ENCODE results near the gene PATL1.
"Not testable (repeated sequence)": the region's sequence is repeated elsewhere in the genome, so short reads cannot be mapped to it uniquely, and the experiment has no call there.

The PATL1 gene

DNA sequence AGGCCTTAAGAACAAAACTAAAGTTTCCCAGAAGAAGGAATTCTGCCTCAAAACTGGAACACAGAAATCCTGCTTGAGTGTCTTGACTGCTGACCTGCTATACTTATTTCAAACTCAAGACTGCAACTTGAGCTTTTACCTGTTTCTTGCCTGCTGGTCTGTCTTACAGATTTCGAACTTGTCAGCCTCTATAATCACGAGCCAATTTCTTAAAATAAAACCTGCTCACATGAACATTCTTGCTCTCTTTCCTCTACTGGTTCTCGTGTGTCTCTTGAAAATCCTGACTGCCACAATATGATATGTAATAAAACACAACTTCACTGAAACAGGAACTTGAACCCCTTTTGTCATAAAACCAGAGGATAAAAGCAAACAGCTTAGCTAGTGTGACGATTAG, 13.9 kb downstream of the PATL1 start:
- Histone ChIP-seq H3K27me3 (ENCODE audit: control insufficient read depth, insufficient read depth, low read length, poor library complexity, severe bottlenecking) (no peaks in the 10 kb centered on the region), H3K4me1 (ENCODE audit: control insufficient read depth, insufficient read depth, low read length) (no peaks in the 10 kb centered on the region), H3K27ac (ENCODE audit: insufficient read depth, low read depth, low read length, poor library complexity, severe bottlenecking) (no peak overlapping the region), H3K36me3 (ENCODE audit: control insufficient read depth, insufficient read depth, low read length) (peaks cover 58% of the 10 kb centered on the region), H3K4me3 (ENCODE audit: insufficient read depth, low read depth, low read length) (no peak overlapping the region), H3K9me3 (ENCODE audit: control insufficient read depth, low read length) (no peaks in the 10 kb centered on the region)
- WGBS, 2 experiments, result 97% methylated on average over 4 of the region's 4 CpGs

GRCh38 chr11:59647245-59647980, 21.4 kb downstream of the PATL1 start:
- WGBS, 2 experiments, result 94 to 98% methylated on average over 2 to 3 of the region's 3 CpGs
- H3K36me3 ChIP-seq (ENCODE audit: control insufficient read depth, insufficient read depth, low read length), result peaks cover 65% of the 10 kb centered on the region
- H3K27ac ChIP-seq (ENCODE audit: insufficient read depth, low read depth, low read length, poor library complexity, severe bottlenecking), result no peak overlapping the region
- no peaks in the 10 kb centered on the region for H3K9me3 ChIP-seq (ENCODE audit: control insufficient read depth, low read length)
- no peaks in the 10 kb centered on the region for H3K27me3 ChIP-seq (ENCODE audit: control insufficient read depth, insufficient read depth, low read length, poor library complexity, severe bottlenecking)
- no peak overlapping the region for H3K4me3 ChIP-seq (ENCODE audit: insufficient read depth, low read depth, low read length)
- no peaks in the 10 kb centered on the region for H3K4me1 ChIP-seq (ENCODE audit: control insufficient read depth, insufficient read depth, low read length)

DNA sequence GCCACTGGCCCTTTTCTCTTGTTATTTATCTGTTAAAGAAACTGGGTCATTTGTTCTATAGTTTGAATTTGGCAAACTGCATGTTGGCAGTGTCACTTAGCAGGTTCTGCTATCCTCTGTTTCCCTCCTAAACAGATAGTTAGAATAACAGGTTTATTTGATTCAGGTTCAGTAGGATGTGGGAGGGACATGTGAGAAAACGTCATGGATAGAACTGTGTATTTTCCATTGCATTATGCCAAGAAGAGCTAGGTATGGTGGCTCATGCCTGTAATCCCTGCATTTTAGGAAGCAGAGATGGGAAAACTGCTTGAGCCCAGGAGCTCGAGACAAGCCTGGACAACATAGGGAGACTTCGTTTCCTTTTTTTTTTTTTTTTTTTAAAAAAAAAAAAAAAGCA, 24.3 kb downstream of the PATL1 start:
- Histone ChIP-seq H3K27me3 (ENCODE audit: control insufficient read depth, insufficient read depth, low read length, poor library complexity, severe bottlenecking) (no peaks in the 10 kb centered on the region), H3K27ac (ENCODE audit: insufficient read depth, low read depth, low read length, poor library complexity, severe bottlenecking) (no peak overlapping the region), H3K4me1 (ENCODE audit: control insufficient read depth, insufficient read depth, low read length) (no peaks in the 10 kb centered on the region), H3K9me3 (ENCODE audit: control insufficient read depth, low read length) (no peaks in the 10 kb centered on the region), H3K36me3 (ENCODE audit: control insufficient read depth, insufficient read depth, low read length) (peaks cover 60% of the 10 kb centered on the region), H3K4me3 (ENCODE audit: insufficient read depth, low read depth, low read length) (no peak overlapping the region)
- 94 to 100% methylated on average over 2 to 3 of the region's 3 CpGs for WGBS, 2 experiments

- WGBS, 2 experiments, result 92 to 95% methylated on average over 3 of the region's 3 CpGs
- no peaks in the 10 kb centered on the region for H3K9me3 ChIP-seq (ENCODE audit: control insufficient read depth, low read length)
- no peaks in the 10 kb centered on the region for H3K27me3 ChIP-seq (ENCODE audit: control insufficient read depth, insufficient read depth, low read length, poor library complexity, severe bottlenecking)
- H3K36me3 ChIP-seq (ENCODE audit: control insufficient read depth, insufficient read depth, low read length), result peaks cover 60% of the 10 kb centered on the region
- H3K27ac ChIP-seq (ENCODE audit: insufficient read depth, low read depth, low read length, poor library complexity, severe bottlenecking), result no peak overlapping the region
- H3K4me3 ChIP-seq (ENCODE audit: insufficient read depth, low read depth, low read length), result no peak overlapping the region
- no peaks in the 10 kb centered on the region for H3K4me1 ChIP-seq (ENCODE audit: control insufficient read depth, insufficient read depth, low read length)
Measured at GRCh38 chr11:59643390-59643789, 25.4 kb downstream of the PATL1 start.

DNA sequence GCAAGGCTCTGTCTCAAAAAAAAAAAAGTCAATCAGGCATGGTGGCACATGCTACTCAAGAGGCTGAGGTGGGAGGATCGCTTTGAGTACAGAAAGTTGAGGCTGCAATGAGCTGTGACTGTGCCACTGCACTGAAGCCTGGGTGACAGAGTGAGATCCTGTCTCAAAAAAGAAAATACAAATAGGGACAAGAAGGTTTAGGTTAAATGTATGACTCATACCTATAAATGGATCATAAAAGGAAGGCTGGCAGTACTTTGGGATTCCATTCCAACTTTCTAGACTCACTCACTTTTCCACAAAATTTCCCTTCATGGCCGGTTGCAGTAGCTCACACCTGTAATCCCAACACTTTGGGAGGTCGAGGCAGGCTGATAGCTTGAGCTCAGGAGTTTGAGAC, 27.7 kb downstream of the PATL1 start:
- Histone ChIP-seq H3K27ac (ENCODE audit: insufficient read depth, low read depth, low read length, poor library complexity, severe bottlenecking) (no peak overlapping the region), H3K27me3 (ENCODE audit: control insufficient read depth, insufficient read depth, low read length, poor library complexity, severe bottlenecking) (no peaks in the 10 kb centered on the region), H3K4me3 (ENCODE audit: insufficient read depth, low read depth, low read length) (no peak overlapping the region), H3K4me1 (ENCODE audit: control insufficient read depth, insufficient read depth, low read length) (no peaks in the 10 kb centered on the region), H3K36me3 (ENCODE audit: control insufficient read depth, insufficient read depth, low read length) (peaks cover 66% of the 10 kb centered on the region), H3K9me3 (ENCODE audit: control insufficient read depth, low read length) (no peaks in the 10 kb centered on the region)
- 90 to 91% methylated on average over 3 of the region's 3 CpGs for WGBS, 2 experiments

GRCh38 chr11:59630493-59630892, 38.3 kb downstream of the PATL1 start:
- H3K9me3 ChIP-seq (ENCODE audit: control insufficient read depth, low read length), result no peaks in the 10 kb centered on the region
- 73 to 86% methylated on average over 1 to 2 of the region's 2 CpGs for WGBS, 2 experiments
- H3K27ac ChIP-seq (ENCODE audit: insufficient read depth, low read depth, low read length, poor library complexity, severe bottlenecking), result no peak overlapping the region
- H3K4me1 ChIP-seq (ENCODE audit: control insufficient read depth, insufficient read depth, low read length), result no peaks in the 10 kb centered on the region
- no peaks in the 10 kb centered on the region for H3K36me3 ChIP-seq (ENCODE audit: control insufficient read depth, insufficient read depth, low read length)
- H3K4me3 ChIP-seq (ENCODE audit: insufficient read depth, low read depth, low read length), result no peak overlapping the region
- H3K27me3 ChIP-seq (ENCODE audit: control insufficient read depth, insufficient read depth, low read length, poor library complexity, severe bottlenecking), result no peaks in the 10 kb centered on the region

DNA sequence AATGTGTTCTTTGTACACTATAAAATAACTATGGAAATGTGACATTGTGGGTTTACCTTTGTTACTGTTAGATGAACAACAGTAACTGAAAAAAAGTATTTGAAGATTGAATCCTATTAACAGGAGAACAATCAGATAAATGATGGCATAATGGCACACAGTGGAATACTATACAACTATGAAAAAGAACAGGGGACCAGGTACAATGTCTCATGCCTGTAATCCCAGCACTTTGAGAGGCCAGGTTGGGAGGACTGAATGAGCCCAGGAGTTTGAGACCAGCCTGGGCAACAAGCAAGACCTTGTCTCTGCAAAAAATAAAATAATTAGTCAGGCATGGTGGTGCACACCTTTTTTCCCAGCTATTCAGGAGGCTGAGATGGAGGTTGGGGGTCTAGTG, 38.8 kb downstream of the PATL1 start:
- H3K27me3 ChIP-seq (ENCODE audit: control insufficient read depth, insufficient read depth, low read length, poor library complexity, severe bottlenecking), result no peaks in the 10 kb centered on the region
- no peaks in the 10 kb centered on the region for H3K9me3 ChIP-seq (ENCODE audit: control insufficient read depth, low read length)
- no peak overlapping the region for H3K4me3 ChIP-seq (ENCODE audit: insufficient read depth, low read depth, low read length)
- no peaks in the 10 kb centered on the region for H3K4me1 ChIP-seq (ENCODE audit: control insufficient read depth, insufficient read depth, low read length)
- no peak overlapping the region for H3K27ac ChIP-seq (ENCODE audit: insufficient read depth, low read depth, low read length, poor library complexity, severe bottlenecking)
- H3K36me3 ChIP-seq (ENCODE audit: control insufficient read depth, insufficient read depth, low read length), result no peaks in the 10 kb centered on the region

GRCh38 chr11:59626969-59627368, 41.9 kb downstream of the PATL1 start:
- not testable (repeated sequence) for H3K27me3 ChIP-seq (ENCODE audit: control insufficient read depth, insufficient read depth, low read length, poor library complexity, severe bottlenecking); H3K4me1 ChIP-seq (ENCODE audit: control insufficient read depth, insufficient read depth, low read length); H3K4me3 ChIP-seq (ENCODE audit: insufficient read depth, low read depth, low read length); H3K36me3 ChIP-seq (ENCODE audit: control insufficient read depth, insufficient read depth, low read length); H3K9me3 ChIP-seq (ENCODE audit: control insufficient read depth, low read length); H3K27ac ChIP-seq (ENCODE audit: insufficient read depth, low read depth, low read length, poor library complexity, severe bottlenecking)
- WGBS, 2 experiments, result 94 to 97% methylated on average over 3 to 4 of the region's 4 CpGs

- Histone ChIP-seq H3K36me3 (ENCODE audit: control insufficient read depth, insufficient read depth, low read length) (no peaks in the 10 kb centered on the region), H3K4me3 (ENCODE audit: insufficient read depth, low read depth, low read length) (no peak overlapping the region), H3K9me3 (ENCODE audit: control insufficient read depth, low read length) (no peaks in the 10 kb centered on the region), H3K27ac (ENCODE audit: insufficient read depth, low read depth, low read length, poor library complexity, severe bottlenecking) (no peak overlapping the region), H3K4me1 (ENCODE audit: control insufficient read depth, insufficient read depth, low read length) (no peaks in the 10 kb centered on the region), H3K27me3 (ENCODE audit: control insufficient read depth, insufficient read depth, low read length, poor library complexity, severe bottlenecking) (no peaks in the 10 kb centered on the region)
- WGBS, 2 experiments, result 65 to 69% methylated on average over 3 of the region's 3 CpGs
Measured at GRCh38 chr11:59625703-59626102, 43.1 kb downstream of the PATL1 start.

- Histone ChIP-seq H3K27me3 (ENCODE audit: control insufficient read depth, insufficient read depth, low read length, poor library complexity, severe bottlenecking) (no peaks in the 10 kb centered on the region), H3K27ac (ENCODE audit: insufficient read depth, low read depth, low read length, poor library complexity, severe bottlenecking) (no peak overlapping the region), H3K4me3 (ENCODE audit: insufficient read depth, low read depth, low read length) (no peak overlapping the region), H3K9me3 (ENCODE audit: control insufficient read depth, low read length) (no peaks in the 10 kb centered on the region), H3K4me1 (ENCODE audit: control insufficient read depth, insufficient read depth, low read length) (peaks cover 10% of the 10 kb centered on the region), H3K36me3 (ENCODE audit: control insufficient read depth, insufficient read depth, low read length) (no peaks in the 10 kb centered on the region)
- WGBS, 2 experiments, result no CpG with 5 or more reads among the region's 1 CpG
Measured at GRCh38 chr11:59617876-59618275, 51.0 kb downstream of the PATL1 start.
